Stimulated activated CD4-positive, alpha-beta T cell treated with anti-CD3 and anti-CD28 coated beads, Interleukin-1b, Interleukin-23, amount 100 ng/mL, for 4 hours (primary cell): ENCODE measurements around the gene BTBD8.

Experiments used
- DNase-seq, 2 donors: peaks; one replicate each; pipeline ENCODE4 v3.0.0-alpha.2; 2020; ENCODE audit warnings: low read depth in 2 of 2

The BTBD8 gene

DNA sequence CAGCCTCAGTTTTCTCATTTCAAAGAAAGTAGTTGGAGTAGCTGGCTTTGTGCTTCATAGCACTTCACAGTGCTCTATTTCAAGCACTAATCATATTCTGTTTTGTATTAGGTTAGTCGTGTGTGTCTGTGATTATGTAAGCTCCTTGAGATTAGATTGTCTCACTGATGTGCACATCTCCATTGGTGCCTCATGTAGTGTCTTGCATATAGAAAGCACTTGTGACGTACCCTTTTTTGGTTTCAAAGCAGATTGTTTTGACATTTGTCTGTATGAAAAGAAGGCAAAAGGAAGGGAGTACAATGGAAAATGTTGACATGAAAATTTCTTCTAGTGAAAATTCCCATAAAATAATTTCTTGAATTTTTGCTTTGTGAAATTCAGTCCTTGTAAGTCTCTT, 13.9 kb downstream of the BTBD8 start:
- no peak for DNase-seq

DNA sequence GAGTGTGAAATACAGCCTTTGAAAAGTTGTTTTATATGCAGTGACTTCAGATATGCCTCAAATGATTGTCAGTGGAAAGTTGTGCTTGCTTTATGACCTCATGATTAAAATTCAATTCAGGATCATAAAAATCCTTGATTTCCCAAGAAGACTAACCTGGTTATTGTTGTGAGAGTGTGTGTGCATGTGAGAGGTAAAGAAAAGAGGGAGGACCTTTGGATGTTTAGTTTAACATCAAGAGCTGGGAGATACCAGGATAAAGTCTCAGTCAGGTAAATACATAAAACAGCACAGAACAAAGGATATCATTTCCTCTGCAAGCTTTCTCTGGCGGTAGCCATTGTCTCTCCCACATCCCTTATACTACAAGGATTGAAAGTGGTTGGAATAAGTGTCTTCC, 14.4 kb downstream of the BTBD8 start:
- DNase-seq, result no peak

- no peak for DNase-seq
Observed at GRCh38 chr1:92095874-92096273, 15.7 kb downstream of the BTBD8 start.

DNA sequence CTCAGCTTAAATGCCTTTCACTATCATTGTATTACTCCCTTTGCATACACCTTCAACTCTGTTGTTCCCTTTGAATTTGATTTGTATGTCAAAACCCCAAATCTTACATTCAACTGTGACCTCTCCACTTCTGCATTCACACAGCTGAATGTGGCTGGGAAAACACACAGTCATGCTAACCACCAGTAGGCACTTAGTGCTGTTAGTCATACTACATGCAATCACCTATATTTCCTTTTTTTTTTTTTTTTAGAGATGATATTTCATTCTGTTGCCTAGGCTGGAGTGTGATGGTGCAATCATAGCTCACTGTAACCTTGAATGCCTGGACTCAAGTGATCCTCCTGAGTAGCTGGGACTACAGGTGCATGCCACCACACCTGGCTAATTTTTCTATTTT, 16.2 kb downstream of the BTBD8 start:
- no peak for DNase-seq

GRCh38 chr1:92105546-92106081, 25.5 kb downstream of the BTBD8 start:
- DNase-seq, result no peak

DNA sequence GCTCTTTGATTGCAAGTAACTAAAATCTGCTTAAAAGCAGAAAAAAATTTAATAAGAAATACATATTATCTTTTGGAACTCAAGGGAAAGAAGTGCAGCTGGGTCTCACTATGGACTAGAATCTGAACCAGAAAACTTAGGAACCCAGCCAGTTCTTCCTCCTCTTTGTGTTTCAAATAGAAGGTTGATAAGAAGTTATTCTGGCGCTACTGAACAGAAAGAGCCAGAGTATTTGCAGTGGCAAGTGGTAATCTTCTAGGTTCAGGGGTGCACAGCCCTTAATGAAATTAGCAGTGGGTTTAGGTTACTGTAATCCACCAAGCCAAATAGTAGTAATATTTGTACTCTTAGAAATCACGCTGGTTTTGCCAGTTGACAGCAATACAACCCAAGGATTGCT, 28.5 kb downstream of the BTBD8 start:
- DNase-seq, result no peak

DNA sequence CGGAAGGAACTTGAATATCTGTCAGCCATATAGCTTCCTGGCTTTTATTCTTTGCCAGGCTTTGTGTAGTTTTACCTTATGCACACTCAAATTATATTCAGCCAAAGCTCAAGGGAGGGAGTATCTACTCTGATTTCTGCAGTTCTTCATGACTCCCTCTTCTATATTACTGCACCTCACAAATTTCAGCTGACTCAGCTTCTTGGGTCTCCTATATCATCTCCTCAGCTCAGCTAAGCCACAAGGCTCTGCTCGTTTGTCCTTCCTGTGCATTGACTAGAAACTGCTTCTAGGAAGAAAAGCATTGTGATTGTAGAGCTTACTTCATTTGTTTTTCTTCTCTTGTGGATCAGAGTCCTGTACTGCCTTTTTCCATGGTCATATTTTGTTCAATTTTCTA, 37.4 kb downstream of the BTBD8 start:
- no peak for DNase-seq

- no peak for DNase-seq
Observed at GRCh38 chr1:92118826-92119225, 38.7 kb downstream of the BTBD8 start.

GRCh38 chr1:92123868-92124267, 43.7 kb downstream of the BTBD8 start:
- DNase-seq, result peak in 1 of 2 donors; percentile 3

DNA sequence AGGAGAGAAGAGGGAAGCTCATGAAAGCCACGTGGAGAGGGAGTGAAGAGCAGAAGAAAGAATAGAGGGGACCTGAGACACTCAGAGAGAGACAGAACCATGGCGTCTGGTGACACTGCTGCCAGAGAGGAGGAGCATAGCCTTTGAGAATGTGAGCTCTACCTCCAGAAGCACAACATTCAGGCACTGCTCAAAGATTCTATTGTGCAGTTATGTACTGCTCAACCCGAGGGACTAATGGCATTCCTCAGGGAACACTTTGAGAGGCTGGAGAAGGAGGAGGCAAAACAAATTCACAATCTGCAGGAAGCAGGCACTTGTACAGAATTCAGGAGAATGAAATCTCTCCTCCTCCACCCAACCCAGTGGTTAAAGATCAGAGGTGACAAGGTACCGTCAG, 45.1 kb downstream of the BTBD8 start:
- no peak for DNase-seq

DNA sequence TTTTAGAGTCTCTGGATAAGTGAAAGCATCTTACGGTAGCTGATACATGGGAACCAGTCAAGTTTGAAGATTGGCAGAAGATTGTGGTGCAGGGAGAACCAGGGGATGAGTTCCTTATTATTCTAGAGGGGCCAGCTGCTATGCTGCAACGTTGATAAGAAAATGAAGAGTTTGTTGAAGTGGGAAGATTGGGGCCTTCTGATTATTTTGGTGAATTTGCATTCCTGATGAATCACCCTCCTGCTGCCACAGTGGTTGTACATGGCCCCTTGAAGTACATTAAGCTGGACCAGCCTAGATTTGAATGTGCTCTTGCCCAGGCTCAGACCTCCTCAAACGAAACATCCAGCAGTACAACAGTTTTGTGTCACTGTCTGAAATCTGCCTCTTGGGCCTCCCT, 45.9 kb downstream of the BTBD8 start:
- DNase-seq, result no peak

DNA sequence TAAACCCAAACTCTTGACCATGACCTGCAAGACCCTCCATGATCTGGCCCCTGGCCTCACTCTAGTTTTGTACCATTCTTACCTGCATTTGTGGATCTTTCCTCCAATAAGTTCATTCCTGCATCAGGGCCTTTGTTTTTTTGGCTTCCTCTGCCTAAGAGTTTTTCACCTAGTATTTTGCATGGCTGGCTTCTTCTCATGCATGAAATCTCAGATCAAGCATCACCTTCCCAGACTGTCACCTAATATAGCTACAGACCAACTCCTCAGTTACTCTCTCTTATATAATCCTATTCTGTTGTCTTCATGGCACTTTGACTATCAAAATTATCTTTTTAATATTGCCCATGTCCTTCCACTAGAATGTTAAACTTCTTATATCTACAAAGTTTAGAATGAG, 54.2 kb downstream of the BTBD8 start:
- DNase-seq, result no peak

DNA sequence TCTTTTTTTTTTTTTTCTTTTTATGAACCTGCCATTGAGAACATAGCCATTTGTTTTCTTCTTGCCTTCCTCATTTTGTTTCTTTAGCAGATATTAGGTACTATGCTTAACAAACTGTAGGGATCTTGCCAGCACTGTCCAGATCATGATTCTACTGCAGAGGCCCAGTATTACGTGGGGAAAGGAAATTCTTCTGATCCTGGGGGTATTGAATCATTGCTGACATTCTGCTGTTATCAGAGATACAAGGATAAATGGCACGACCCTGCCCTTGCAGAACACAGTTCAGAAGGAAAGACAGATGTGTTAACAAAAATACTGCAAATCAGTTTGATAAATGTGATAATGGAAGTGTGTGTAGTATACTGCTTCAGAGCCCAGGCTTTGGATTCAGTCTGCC, 56.2 kb downstream of the BTBD8 start:
- no peak for DNase-seq

- no peak for DNase-seq
Observed at GRCh38 chr1:92154934-92155333, 74.8 kb downstream of the BTBD8 start.

GRCh38 chr1:92159593-92159992, 79.4 kb downstream of the BTBD8 start:
- no peak for DNase-seq

DNA sequence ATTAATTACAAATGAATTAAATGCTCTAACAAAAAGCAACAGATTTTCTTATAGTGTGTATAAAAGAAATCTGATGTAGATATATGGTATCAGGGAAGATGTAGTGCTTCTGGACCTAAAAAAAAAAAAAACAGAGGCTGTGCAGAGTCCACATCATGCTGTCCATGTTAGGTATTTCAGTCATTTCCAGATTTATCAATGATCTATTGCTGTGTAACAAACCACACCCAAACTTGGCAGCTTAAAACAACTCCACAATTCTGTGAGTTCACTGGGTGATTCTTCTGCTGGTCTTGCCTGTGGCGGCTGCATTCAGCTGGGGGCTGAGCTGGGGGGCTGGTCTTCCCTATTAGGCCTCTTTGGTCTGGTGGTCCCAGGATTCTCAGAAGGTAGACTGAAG, 85.2 kb downstream of the BTBD8 start:
- DNase-seq, result no peak

DNA sequence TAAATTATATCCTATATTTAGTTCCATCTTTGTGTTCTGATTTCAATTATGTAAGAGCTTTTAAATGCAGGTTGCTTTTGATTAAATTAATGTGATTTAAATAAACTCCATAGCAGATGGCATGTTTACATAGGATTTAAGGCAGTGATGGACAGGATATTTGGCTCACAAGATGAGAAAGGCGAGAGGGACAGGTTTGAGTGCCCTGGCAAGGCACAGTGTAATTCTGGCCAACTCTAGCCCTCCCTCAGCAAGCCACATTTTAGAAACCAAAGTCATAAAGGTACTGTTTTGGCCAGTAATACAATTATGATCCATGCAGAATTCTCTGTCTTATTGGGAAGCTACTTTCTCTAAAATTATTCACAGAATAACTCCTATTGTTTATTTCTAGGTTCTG, 87.0 kb downstream of the BTBD8 start:
- DNase-seq, result no peak

GRCh38 chr1:92168657-92169056, 88.5 kb downstream of the BTBD8 start:
- DNase-seq, result no peak

DNA sequence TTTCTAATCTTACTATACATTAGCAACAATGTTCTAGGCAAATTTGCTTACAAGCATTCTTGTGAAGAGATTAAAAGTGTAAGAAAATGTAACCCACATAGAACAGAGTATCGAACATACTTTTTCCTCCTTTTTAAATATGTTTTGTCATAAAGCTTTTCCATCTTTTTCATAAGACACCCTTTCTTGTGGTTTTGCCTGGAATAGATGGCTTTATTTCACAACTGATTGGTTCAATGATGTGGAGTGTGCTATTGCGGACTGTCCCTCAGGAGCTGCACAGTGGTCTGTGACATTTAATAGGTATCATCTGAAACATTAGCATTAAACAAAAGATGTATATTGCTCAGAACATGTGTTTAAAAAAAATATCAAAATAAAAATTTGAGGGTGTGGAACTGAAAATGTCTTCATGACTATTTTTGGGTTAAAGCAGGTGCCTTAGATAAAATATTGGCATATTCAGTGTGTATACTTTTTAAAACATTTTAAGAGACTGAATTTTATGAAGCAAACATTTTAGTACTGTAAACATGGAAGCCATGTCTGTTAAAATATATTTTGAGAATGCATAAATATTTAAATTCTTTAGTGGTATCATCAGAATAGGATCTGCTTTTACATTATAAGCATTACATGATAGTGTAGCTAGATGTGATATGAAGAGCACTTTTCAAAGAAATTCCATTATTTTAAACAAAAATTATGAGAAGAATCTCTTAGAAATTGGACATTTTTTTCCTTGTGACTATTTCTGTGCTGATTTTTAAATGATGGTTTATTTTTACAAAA, 89.3 kb downstream of the BTBD8 start:
- no peak for DNase-seq

DNA sequence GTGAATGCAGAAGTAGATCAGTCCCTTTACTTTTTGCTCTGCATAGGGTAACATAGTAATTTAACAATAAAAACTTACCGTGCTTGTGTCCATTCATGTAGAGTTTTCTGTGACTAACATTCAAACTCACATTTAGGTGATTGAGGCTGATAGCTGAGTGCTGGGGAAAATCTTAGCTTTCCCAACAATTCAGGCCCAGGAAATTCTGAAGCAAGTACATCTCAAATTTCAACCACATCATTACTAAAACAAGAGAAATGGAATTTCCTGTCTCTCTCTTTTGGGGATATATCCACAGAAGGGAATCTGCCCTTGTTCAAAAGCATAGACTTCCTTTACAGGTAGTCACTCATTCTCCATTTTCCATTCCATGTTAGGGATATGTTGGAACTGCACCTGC, 104.5 kb downstream of the BTBD8 start:
- DNase-seq, result no peak

GRCh38 chr1:92186081-92186480, 105.9 kb downstream of the BTBD8 start:
- DNase-seq, result no peak

DNA sequence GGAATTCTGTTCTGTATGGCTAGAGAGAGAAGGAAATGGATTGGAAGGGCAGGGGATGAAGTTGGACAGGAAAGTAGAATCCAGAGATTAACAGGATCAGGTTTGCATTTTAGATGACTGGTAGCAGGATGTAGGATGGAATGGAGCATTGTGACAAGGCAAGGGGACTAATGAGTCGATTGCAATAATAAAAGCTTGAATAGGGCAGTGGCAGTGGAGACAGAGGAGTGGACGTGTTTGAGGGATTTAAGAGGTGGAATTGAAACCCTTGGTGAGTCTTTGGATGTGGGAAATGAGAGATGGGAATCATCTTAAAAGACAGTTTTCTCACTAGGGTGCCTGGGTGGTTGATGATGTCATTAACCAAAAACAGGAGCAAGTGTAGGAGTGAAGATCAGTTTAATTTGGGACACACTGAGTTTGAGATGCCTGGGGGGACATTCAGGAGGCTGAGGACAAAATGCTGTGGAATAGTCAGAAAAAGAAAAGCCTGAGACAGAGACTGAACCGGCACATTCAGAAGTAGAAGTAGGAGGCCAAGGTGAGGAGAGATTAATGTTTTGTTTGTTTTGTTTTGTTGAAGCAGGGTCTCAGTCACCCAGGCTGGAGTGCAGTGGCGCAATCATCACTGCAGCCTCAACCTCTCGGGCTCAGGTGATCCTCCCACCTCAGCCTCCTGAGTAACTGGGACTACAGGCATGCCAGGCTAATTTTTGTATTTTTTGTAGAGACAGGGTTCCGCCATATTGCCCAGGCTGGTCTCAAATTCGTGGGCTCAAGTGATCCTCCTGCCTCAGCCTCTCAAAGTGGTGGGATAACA, 108.5 kb downstream of the BTBD8 start:
- no peak for DNase-seq

DNA sequence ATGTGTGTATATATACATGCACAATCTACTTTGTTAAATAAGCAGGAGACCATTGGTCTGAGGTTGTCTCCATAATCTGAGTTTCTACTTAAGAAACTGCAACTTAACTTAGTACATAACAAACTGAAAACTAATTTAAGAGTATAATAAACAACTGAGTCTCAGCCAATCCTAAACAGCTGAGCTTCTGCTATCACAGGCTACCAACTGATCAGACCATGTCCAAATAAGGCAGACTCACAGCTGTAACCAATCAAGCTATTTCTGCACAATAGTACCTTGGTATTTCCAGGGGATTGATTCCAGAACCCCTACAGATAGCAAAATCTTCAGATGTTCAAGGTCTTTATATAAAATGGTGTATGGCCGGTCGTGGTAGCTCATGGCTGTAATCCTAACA, 111.6 kb downstream of the BTBD8 start:
- no peak for DNase-seq
